GM12878 (cell line): ENCODE measurements around the gene NPAS1.

ENCODE experiments used
- BHLHE40 ChIP-seq, 2 experiments: fragments of 450-650 bp in 1 of 2; IDR thresholded peaks; 2 replicates each; pipeline ENCODE4 v1.6.1; 2011 to 2017; ENCODE audit warnings: low read depth in 2 of 2, borderline replicate concordance in 1 of 2, improper control_type of control experiment in 1 of 2, low read length in 1 of 2, mild to moderate bottlenecking in 1 of 2
- KDM1A ChIP-seq: fragments of 200-600 bp; sonication (generic); IDR thresholded peaks from 2 replicates; pipeline ENCODE4 v1.6.1; 2016; ENCODE audit warnings: borderline replicate concordance
- MYC ChIP-seq: IDR thresholded peaks from 2 replicates; pipeline ENCODE4 v1.6.1; 2011; ENCODE audit warnings: mild to moderate bottlenecking, low read length, moderate library complexity, inconsistent platforms; ENCODE audit not compliant: insufficient read depth, insufficient replicate concordance, insufficient read length, severe bottlenecking
- POLR2A ChIP-seq: IDR thresholded peaks from 2 replicates; pipeline ENCODE4 v1.6.1; 2011; ENCODE audit warnings: low read depth, mild to moderate bottlenecking, low read length
- RAD21 ChIP-seq: IDR thresholded peaks from 2 replicates; pipeline ENCODE4 v1.6.1; 2011; ENCODE audit warnings: mild to moderate bottlenecking, low read depth, low read length, moderate library complexity; ENCODE audit not compliant: insufficient read depth
- RBBP5 ChIP-seq: fragments of 200-600 bp; sonication (generic); conservative IDR thresholded peaks from 2 replicates; pipeline ENCODE4 v1.6.1; 2016
- RUNX3 ChIP-seq: IDR thresholded peaks from 2 replicates; pipeline ENCODE4 v1.6.1; 2012; ENCODE audit warnings: low read length, inconsistent platforms
- SUZ12 ChIP-seq: fragments of 200-600 bp; sonication (generic); IDR thresholded peaks from one replicate; pipeline ENCODE4 v1.6.1; 2018; ENCODE audit warnings: antibody characterized with exemption, mild to moderate bottlenecking; ENCODE audit not compliant: unreplicated experiment
- YY1 ChIP-seq: IDR thresholded peaks from 2 replicates; pipeline ENCODE4 v1.6.1; 2011; ENCODE audit warnings: low read depth, mild to moderate bottlenecking, low read length
- ZNF24 ChIP-seq: fragments of 450-650 bp; IDR thresholded peaks from 2 replicates; pipeline ENCODE4 v1.6.1; 2017; ENCODE audit warnings: antibody characterized with exemption, mild to moderate bottlenecking
- TF ChIP-seq, protein P1 (sequence below), 3 experiments: IDR thresholded peaks in 2 of 3; conservative IDR thresholded peaks in 1 of 3; 2 replicates each; pipeline ENCODE4 v1.5.1; 2011; ENCODE audit warnings: low read depth in 3 of 3, low read length in 3 of 3, mild to moderate bottlenecking in 3 of 3, control low read depth in 2 of 3, moderate library complexity in 2 of 3, inconsistent platforms in 1 of 3, mixed read lengths in 1 of 3; ENCODE audit not compliant: control insufficient read depth in 2 of 3, insufficient read depth in 1 of 3; ENCODE audit errors: extremely low read depth in 1 of 3
- TF ChIP-seq, protein P2 (sequence below): IDR thresholded peaks from 2 replicates; pipeline ENCODE4 v1.6.1; 2011; ENCODE audit warnings: low read depth, low read length, improper control_type of control experiment, borderline replicate concordance
- TF ChIP-seq, protein P3 (sequence below): fragments of 450-650 bp; IDR thresholded peaks from 2 replicates; pipeline ENCODE4 v1.6.1; 2017; ENCODE audit warnings: borderline replicate concordance

DNA sequence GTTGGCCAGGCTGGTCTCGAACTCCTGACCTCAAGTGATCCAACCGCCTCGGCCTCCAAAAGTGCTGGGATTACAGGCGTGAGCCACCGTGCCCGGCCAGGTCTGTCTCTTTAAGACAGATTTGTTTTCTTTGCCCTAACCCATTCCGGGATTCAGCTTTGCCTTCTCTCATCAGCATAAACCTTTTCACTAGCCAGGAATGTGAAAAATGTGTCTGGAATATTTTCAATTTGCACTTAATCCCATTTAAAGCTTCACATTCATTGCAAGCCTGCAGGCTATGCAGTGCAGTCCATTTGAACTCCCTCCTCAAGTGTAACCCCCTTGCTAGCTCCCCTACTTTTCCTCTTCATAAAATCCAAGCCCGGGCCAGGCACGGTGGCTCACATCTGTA, 29.7 kb downstream of the NPAS1 start:
- no peak for TF ChIP-seq RBBP5
- TF ChIP-seq, protein P1, sequence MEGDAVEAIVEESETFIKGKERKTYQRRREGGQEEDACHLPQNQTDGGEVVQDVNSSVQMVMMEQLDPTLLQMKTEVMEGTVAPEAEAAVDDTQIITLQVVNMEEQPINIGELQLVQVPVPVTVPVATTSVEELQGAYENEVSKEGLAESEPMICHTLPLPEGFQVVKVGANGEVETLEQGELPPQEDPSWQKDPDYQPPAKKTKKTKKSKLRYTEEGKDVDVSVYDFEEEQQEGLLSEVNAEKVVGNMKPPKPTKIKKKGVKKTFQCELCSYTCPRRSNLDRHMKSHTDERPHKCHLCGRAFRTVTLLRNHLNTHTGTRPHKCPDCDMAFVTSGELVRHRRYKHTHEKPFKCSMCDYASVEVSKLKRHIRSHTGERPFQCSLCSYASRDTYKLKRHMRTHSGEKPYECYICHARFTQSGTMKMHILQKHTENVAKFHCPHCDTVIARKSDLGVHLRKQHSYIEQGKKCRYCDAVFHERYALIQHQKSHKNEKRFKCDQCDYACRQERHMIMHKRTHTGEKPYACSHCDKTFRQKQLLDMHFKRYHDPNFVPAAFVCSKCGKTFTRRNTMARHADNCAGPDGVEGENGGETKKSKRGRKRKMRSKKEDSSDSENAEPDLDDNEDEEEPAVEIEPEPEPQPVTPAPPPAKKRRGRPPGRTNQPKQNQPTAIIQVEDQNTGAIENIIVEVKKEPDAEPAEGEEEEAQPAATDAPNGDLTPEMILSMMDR (IDR thresholded peaks at IDR 0.05 in 2 of 3, conservative IDR thresholded peaks at IDR 0.05 in 1 of 3; ENCODE audit: control insufficient read depth in 2 of 3, extremely low read depth in 1 of 3, insufficient read depth in 1 of 3, low read depth in 3 of 3, low read length in 3 of 3): no peak
- TF ChIP-seq RAD21: no peak
- TF ChIP-seq POLR2A: no peak
- no peak for TF ChIP-seq SUZ12
- TF ChIP-seq ZNF24: no peak
- no peak for TF ChIP-seq YY1
- no peak for TF ChIP-seq MYC
- TF ChIP-seq, protein P2, sequence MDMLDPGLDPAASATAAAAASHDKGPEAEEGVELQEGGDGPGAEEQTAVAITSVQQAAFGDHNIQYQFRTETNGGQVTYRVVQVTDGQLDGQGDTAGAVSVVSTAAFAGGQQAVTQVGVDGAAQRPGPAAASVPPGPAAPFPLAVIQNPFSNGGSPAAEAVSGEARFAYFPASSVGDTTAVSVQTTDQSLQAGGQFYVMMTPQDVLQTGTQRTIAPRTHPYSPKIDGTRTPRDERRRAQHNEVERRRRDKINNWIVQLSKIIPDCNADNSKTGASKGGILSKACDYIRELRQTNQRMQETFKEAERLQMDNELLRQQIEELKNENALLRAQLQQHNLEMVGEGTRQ: no peak
- TF ChIP-seq KDM1A: no peak
- TF ChIP-seq BHLHE40 (IDR thresholded peaks at IDR 0.05; ENCODE audit: borderline replicate concordance in 1 of 2, low read depth in 2 of 2, low read length in 1 of 2): no peak
- TF ChIP-seq RUNX3: no peak
- TF ChIP-seq, protein P3, sequence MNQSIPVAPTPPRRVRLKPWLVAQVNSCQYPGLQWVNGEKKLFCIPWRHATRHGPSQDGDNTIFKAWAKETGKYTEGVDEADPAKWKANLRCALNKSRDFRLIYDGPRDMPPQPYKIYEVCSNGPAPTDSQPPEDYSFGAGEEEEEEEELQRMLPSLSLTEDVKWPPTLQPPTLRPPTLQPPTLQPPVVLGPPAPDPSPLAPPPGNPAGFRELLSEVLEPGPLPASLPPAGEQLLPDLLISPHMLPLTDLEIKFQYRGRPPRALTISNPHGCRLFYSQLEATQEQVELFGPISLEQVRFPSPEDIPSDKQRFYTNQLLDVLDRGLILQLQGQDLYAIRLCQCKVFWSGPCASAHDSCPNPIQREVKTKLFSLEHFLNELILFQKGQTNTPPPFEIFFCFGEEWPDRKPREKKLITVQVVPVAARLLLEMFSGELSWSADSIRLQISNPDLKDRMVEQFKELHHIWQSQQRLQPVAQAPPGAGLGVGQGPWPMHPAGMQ: no peak
